Stimulated activated CD8-positive, alpha-beta memory T cell treated with anti-CD3 and anti-CD28 coated beads, Interleukin-4, amount 100 ng/mL, for 48 hours (primary cell): Measurements from ENCODE around the gene SON.
"Not testable (repeated sequence)": the region's sequence is repeated elsewhere in the genome, so short reads cannot be mapped to it uniquely, and the experiment has no call there.

Source experiments
- DNase-seq: peaks from one replicate; pipeline ENCODE4 v3.0.0-alpha.2; 2020

SON gene

GRCh38 chr21:33542640-33543504, at the start of gene SON:
Gene SON (plus strand): TSS chr21:33543038. CDS start chr21:33543093, 55 bp downstream.
- peak; percentile 97 for DNase-seq

DNA sequence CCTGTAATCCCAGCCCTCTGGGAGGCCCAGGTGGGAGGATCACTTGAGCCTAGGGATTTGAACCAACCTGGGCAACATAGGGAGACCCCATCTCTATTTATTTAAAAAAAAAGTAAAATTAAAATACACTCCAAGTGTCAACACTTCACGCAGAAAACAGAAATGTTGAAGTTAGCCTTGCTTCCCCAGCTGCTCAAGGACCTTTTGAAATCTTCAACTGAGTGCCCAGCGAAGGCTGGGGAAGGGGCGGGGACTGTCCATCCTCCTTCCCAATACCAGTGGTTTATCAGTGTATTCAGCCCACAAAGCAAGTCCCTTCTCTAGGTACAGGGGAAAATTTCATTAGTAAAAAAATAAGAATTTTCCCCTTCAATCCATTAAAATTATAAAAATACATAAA, 49.1 kb upstream of the SON start:
- no peak for DNase-seq

- DNase-seq = no peak
These were observed 47.1 kb upstream of the SON start for GRCh38 chr21:33495743-33496142.

- DNase-seq = no peak
These were observed 46.5 kb upstream of the SON start for GRCh38 chr21:33496345-33496744.

DNA sequence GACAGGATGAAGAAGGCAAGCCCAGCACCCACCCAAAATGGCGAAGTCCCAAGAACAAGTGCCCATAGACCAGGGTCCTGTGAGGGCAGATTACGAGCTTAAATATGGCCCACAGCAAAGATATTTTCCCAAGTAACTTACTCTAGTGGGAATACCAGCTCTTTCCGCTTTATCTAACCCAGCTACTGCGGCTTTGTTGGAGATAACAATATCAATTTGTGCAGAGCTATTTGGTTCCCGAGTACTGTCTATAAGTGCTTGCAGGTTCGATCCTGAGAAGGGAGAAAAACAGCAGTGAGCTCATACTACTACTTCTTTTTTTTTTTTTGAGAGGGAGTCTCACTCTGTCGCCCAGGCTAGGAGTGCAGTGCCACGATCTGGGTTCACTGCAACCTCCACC, 37.0 kb upstream of the SON start:
- no peak for DNase-seq

DNA sequence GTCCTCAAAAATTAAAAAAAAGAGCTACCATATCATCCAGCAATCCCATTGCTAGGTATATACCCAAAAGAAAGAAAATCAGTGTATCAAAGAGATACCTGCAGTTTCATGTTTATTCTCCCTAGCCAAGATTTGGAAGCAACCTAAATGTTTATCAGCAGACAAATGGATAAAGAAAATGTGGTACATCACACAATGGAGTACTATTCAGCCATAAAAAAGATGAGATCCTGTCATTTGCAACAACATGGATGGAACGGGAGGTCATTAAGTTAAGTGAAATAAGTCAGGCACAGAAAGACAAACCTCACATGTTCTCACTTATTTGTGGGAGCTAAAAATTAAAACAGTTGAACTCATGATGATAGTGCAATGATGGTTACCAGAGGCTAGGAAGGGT, 35.8 kb upstream of the SON start:
- not testable (repeated sequence) for DNase-seq

DNA sequence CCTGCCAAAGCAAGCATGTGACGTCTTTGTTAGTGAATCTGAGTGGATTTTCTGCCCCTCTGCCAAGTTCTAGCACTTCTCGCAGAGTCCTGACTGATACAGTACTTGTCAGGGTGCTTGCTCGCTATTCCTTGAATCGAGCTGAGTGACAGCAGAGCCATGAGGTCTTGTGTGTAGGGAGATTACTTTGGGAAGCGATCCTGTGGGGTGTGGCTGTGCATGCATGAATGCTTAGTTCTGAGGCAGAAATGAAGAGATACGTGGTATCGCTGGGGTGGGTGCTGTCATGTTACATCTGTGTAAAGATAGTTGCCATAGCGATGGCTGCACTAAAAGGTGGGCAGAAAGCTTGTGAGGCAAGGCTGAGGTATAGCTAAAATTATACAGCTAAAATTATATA, 32.0 kb upstream of the SON start:
- no peak for DNase-seq

DNA sequence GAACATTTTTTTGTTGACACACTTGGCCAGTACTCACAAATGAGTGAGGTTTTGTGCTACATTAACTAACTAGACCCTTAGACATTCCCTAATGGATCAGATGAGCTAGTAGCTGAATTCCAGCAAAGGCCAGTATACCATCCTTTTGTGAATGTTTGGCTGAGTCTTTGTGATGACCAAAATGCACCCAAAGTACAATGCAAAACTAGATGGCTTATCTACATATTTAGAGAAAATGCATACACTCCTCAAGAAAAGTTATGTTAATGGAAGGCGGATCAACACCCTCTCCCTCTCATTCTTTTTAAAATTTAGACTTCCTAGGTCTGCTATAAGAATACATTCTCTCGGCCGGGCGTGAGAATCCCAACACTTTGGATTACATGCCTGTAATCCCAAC, 31.2 kb upstream of the SON start:
- DNase-seq = no peak

DNA sequence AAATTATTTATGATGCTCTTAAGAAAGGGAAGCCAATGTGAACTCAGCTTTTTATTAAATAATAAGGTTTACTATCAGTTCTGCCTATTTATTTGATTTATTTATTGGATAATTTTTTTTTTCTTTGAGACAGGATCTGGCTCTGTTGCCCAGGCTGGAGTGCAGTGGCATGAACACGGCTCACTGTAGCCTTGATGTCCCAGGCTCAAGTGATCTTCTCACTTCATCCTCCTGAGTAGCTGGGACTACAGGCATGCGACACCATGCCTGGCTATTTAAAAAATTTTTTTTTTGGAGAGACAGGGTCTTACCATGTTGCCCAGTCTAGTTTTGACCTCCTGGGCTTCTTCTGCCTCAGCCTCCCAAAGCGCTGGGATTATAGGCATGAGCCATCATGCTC, 30.4 kb upstream of the SON start:
- no peak for DNase-seq

DNA sequence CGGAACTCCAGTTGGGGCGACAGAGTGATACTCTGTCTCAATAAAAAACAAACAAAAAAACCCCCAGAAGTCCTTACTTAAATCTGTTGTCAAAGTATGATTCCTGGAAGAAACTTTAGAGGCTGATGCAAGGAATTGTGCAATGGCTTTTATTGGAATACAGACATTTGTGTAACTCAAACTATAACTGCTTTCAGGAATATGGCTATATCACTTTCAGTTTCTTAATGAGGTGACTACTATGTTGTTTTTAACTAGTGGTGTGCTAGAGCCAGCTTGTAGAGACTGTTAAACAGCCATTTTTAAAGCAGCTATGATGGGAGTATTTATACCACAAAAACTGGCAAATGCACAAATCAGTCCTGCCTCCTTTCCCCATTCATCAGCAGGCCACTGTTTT, 28.6 kb upstream of the SON start:
- DNase-seq = no peak

DNA sequence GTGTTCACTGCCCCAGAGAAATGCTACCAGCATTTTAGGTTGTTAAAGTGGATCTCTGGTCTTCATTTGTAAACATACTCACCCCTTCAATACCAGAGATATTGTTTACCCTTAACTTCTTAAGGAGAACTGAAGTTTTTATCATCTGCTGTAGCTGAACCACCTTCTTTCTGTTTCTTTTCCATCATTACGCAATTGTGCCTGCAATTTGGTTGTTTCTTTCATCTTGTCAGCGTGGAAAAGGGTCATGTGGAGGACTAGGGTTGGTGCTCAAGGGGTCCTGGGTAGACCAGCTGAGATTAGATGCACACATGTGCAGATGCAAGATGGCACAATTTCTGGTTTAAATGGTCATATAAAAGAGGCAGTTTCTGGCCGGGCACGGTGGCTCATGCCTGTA, 23.9 kb upstream of the SON start:
- no peak for DNase-seq

DNA sequence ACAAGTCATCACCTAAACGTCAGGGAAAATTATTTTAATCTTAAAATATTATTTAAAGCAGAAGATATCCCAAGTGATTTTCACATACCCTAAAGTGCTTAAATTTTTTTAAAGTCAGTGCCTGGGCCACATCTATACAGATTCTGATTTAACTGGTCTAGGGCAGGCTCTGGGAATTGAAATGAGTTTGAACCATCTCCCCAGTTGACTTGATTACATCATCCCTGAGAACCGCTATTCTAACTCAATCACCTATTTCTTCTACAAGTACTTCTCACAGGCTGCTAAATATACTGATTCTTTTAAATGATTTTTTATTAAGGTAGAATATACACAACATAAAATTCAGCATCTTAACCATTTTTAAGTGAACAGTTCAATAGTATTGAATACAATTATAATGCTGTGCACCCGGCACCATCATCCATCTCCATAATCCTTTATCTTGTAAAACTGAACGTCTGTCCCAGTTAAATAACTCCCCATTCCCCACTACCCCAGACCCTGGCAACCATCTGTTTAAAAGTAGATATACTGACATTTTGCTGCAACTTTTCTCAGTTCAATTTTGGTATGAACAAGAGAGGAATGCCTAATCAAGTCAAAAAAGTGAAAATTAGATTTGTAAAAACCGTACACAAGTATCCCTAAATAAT, 20.4 kb upstream of the SON start:
- DNase-seq = no peak

- no peak for DNase-seq
These were observed 19.9 kb upstream of the SON start for GRCh38 chr21:33522953-33523349.

DNA sequence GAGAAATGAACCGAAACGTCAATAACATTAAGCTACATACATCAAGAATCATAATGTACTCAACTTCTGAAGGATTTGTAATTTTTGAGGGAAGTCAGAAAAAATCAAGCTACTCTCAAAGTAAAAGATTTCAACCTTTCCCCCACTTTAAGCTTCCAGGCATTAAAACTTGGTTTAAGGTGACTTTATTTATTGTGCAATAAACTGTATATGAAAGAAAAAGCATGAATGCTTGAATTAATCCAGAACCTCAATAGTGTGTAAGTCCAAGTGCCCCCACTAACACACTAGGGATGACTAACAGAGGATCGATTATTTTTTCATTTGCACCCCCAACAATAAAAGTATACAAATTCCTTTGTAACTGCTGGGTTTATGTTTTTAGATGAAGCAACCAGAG, 11.8 kb upstream of the SON start:
- DNase-seq = no peak

GRCh38 chr21:33537212-33537611, 5.6 kb upstream of the SON start:
- no peak for DNase-seq

GRCh38 chr21:33539616-33540015, 3.2 kb upstream of the SON start:
- DNase-seq = no peak

DNA sequence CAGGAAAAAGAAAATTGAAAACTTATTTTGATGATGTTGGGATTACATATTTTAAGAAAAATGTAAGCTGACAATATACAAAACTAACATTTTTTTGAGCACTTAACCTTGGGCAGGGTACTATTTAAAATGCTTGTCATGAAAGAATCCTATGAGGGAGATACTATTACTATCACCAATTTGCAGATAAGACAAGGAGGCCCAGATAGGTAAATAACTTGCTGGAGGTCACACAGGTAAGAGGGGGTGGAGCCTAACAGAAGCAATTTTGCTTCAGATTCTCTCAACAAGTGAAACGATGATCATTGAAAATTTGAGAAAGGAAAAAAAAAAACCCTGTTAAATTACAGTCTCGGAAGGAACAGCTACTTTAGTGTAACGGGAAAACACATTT, 2.1 kb upstream of the SON start:
- no peak for DNase-seq

GRCh38 chr21:33541105-33541711, 1.6 kb upstream of the SON start:
- peak; percentile 41 for DNase-seq

- DNase-seq = peak; percentile 89
These were observed 840 bp upstream of the SON start, which contains the start of gene GART for GRCh38 chr21:33541756-33542639. Gene GART (minus strand): TSS chr21:33542117. CDS start chr21:33539315, 2,802 bp downstream.

GRCh38 chr21:33543505-33544129, 779 bp downstream of the SON start:
- DNase-seq = peak; percentile 88

GRCh38 chr21:33544451-33545195, 1.8 kb downstream of the SON start:
- no peak for DNase-seq

- no peak for DNase-seq
These were observed 3.2 kb downstream of the SON start for GRCh38 chr21:33546086-33546485.
